HEK293 (cell line): ENCODE measurements around the gene LCN12.

ENCODE experiments used
- BCL6B ChIP-seq: fragments of 450-650 bp; formaldehyde crosslinking; IDR thresholded peaks from 2 replicates; pipeline ENCODE4 v1.5.1; 2017; ENCODE audit warnings: missing biosample characterization, missing genetic modification characterization
- KLF16 ChIP-seq: fragments of 450-650 bp; formaldehyde crosslinking; IDR thresholded peaks from 2 replicates; pipeline ENCODE4 v1.5.1; 2017; ENCODE audit warnings: missing biosample characterization, missing genetic modification characterization
- ZBTB10 ChIP-seq: fragments of 450-650 bp; formaldehyde crosslinking; IDR thresholded peaks from 2 replicates; pipeline ENCODE4 v1.5.1; 2016; ENCODE audit warnings: missing biosample characterization, missing genetic modification characterization
- ZBTB21 ChIP-seq: fragments of 450-650 bp; formaldehyde crosslinking; IDR thresholded peaks from 2 replicates; pipeline ENCODE4 v1.5.1; 2017; ENCODE audit warnings: missing biosample characterization, missing genetic modification characterization
- ZBTB48 ChIP-seq: fragments of 450-650 bp; formaldehyde crosslinking; IDR thresholded peaks from 2 replicates; pipeline ENCODE4 v1.5.1; 2016; ENCODE audit warnings: missing biosample characterization, missing genetic modification characterization
- ZBTB7A ChIP-seq: fragments of 450-650 bp; formaldehyde crosslinking; IDR thresholded peaks from 2 replicates; pipeline ENCODE4 v1.5.1; 2016; ENCODE audit warnings: low read depth, missing biosample characterization, missing genetic modification characterization
- ZIC2 ChIP-seq: fragments of 450-650 bp; formaldehyde crosslinking; IDR thresholded peaks from 2 replicates; pipeline ENCODE4 v1.5.1; 2016; ENCODE audit warnings: missing biosample characterization, missing genetic modification characterization
- ZNF133 ChIP-seq: fragments of 450-650 bp; formaldehyde crosslinking; IDR thresholded peaks from 2 replicates; pipeline ENCODE4 v1.5.1; 2016; ENCODE audit warnings: missing biosample characterization, missing genetic modification characterization
- ZNF274 ChIP-seq, 2 experiments: fragments of 200-500 bp in 1 of 2; fragments of 450-650 bp in 1 of 2; sonication (Bioruptor generic) in 1 of 2; formaldehyde crosslinking in 1 of 2; IDR thresholded peaks; 2 replicates each; pipeline versions ENCODE4 v1.5.1 to v1.6.1; 2014 to 2016; ENCODE audit warnings: borderline replicate concordance in 1 of 2, inconsistent platforms in 1 of 2, low read length in 1 of 2, missing biosample characterization in 1 of 2, missing genetic modification characterization in 1 of 2
- ZNF366 ChIP-seq: fragments of 450-650 bp; formaldehyde crosslinking; conservative IDR thresholded peaks from 2 replicates; pipeline ENCODE4 v1.5.1; 2016; ENCODE audit warnings: missing biosample characterization, missing genetic modification characterization
- ZNF37A ChIP-seq: fragments of 450-650 bp; IDR thresholded peaks from 2 replicates; pipeline ENCODE4 v1.5.1; 2018; ENCODE audit warnings: missing biosample characterization, missing genetic modification characterization
- ZNF398 ChIP-seq: fragments of 450-650 bp; formaldehyde crosslinking; IDR thresholded peaks from 2 replicates; pipeline ENCODE4 v1.5.1; 2017; ENCODE audit warnings: missing biosample characterization, missing genetic modification characterization
- ZNF518A ChIP-seq: fragments of 450-650 bp; formaldehyde crosslinking; conservative IDR thresholded peaks from 2 replicates; pipeline ENCODE4 v1.5.1; 2016; ENCODE audit warnings: low read depth, missing biosample characterization, missing genetic modification characterization
- ZNF560 ChIP-seq: fragments of 450-650 bp; formaldehyde crosslinking; IDR thresholded peaks from 2 replicates; pipeline ENCODE4 v1.5.1; 2017; ENCODE audit warnings: missing biosample characterization, missing genetic modification characterization, borderline replicate concordance
- ZNF747 ChIP-seq: fragments of 450-650 bp; formaldehyde crosslinking; IDR thresholded peaks from 2 replicates; pipeline ENCODE4 v1.5.1; 2016; ENCODE audit warnings: missing biosample characterization, missing genetic modification characterization
- ZNF76 ChIP-seq: fragments of 450-650 bp; formaldehyde crosslinking; IDR thresholded peaks from 2 replicates; pipeline ENCODE4; 2016; ENCODE audit warnings: low read depth, missing biosample characterization, missing genetic modification characterization, borderline replicate concordance

Gene LCN12

GRCh38 chr9:136949239-136949816 is 2.7 kb upstream of the LCN12 start (continued):
- TF ChIP-seq BCL6B (no peak), ZNF560 (tag by site-specific recombination) (no peak), ZNF37A (no peak), ZBTB21 (tag by site-specific recombination) (peak; percentile 26; the same call in 1 of the 2 replicates), ZNF398 (peak; percentile 94), ZBTB7A (0 out of 2 replicates have a peak, but pooled peaks have one; percentile 95), KLF16 (0 out of 2 replicates have a peak, but pooled peaks have one; percentile 49), ZBTB10 (tag by site-specific recombination) (no peak), ZNF133 (no peak), ZNF366 (peak; percentile 70), ZNF747 (tag by site-specific recombination) (no peak), ZIC2 (tag by site-specific recombination) (no peak), ZBTB48 (tag by site-specific recombination) (peak; percentile 30; the same call in 1 of the 2 replicates), ZNF274 (IDR thresholded peaks at IDR 0.05; ENCODE audit: low read length) (no peak), ZNF274 (tag by site-specific recombination; IDR thresholded peaks at IDR 0.05; ENCODE audit: borderline replicate concordance) (no peak), ZNF76 (tag by site-specific recombination) (0 out of 2 replicates have a peak, but pooled peaks have one; percentile 18), ZNF518A (no peak)
